Karpas-422 (cell line): ENCODE results near the gene ODAD3. TPM values are rescaled to one million over a fixed set of nuclear protein-coding genes. Genes with fewer than 3 reads are reported as not detected.

ENCODE experiments used
- DNase-seq: peaks from one replicate; pipeline ENCODE4 v3.0.0-alpha.2; 2015
- H2AFZ ChIP-seq: fragments of 200-600 bp; sonication (generic); 2 replicates; pipeline ENCODE4 v1.6.1; 2014; ENCODE audit warnings: antibody characterized with exemption, low read length, mixed read lengths
- H3K27ac ChIP-seq: fragments of 200-600 bp; sonication (generic); 2 replicates; pipeline ENCODE4 v1.5.1; 2014; ENCODE audit warnings: mild to moderate bottlenecking, low read length, moderate library complexity
- H3K27me3 ChIP-seq: fragments of 200-600 bp; sonication (generic); 2 replicates; pipeline ENCODE4 v1.6.1; 2014; ENCODE audit warnings: low read length, mixed read lengths
- H3K36me3 ChIP-seq: fragments of 200-600 bp; sonication (generic); 2 replicates; pipeline ENCODE4 v1.6.1; 2014; ENCODE audit warnings: low read length, mixed read lengths; ENCODE audit not compliant: insufficient read depth
- H3K4me1 ChIP-seq: fragments of 200-600 bp; sonication (generic); 2 replicates; pipeline ENCODE4 v1.6.1; 2014; ENCODE audit warnings: mild to moderate bottlenecking, low read length, mixed read lengths
- H3K4me2 ChIP-seq: fragments of 200-600 bp; sonication (generic); 2 replicates; pipeline ENCODE4 v1.6.1; 2014; ENCODE audit warnings: low read length, low read depth, mild to moderate bottlenecking; ENCODE audit not compliant: poor library complexity, severe bottlenecking
- H3K4me3 ChIP-seq: fragments of 200-600 bp; sonication (generic); 2 replicates; pipeline ENCODE4 v1.5.1; 2014; ENCODE audit warnings: mild to moderate bottlenecking, antibody characterized with exemption, low read length, mixed read lengths
- H3K79me2 ChIP-seq: fragments of 200-600 bp; sonication (generic); 2 replicates; pipeline ENCODE4 v1.6.1; 2014; ENCODE audit warnings: mild to moderate bottlenecking, low read length, mixed read lengths
- H3K9ac ChIP-seq: fragments of 200-600 bp; sonication (generic); 2 replicates; pipeline ENCODE4 v1.6.0; 2014; ENCODE audit warnings: low read length
- H3K9me2 ChIP-seq: fragments of 200-600 bp; sonication (generic), shearing (Covaris generic); replicated peaks from 2 replicates; pipeline ENCODE4 v1.6.0; 2014; ENCODE audit warnings: mild to moderate bottlenecking, low read length, moderate library complexity; ENCODE audit not compliant: insufficient read depth
- H3K9me3 ChIP-seq: fragments of 300-700, 200-600 bp; sonication (generic); 2 replicates; pipeline ENCODE4 v1.6.1; 2014; ENCODE audit warnings: low read length, mixed read lengths
- H4K20me1 ChIP-seq: fragments of 200-600 bp; sonication (generic); 2 replicates; pipeline ENCODE4 v1.6.1; 2014; ENCODE audit warnings: mild to moderate bottlenecking, antibody characterized with exemption, low read length, low read depth; ENCODE audit not compliant: insufficient read depth
- total RNA-seq: library from RNA; depleted of rRNA; stranded (reverse); fragments of >200 nt; shearing (Covaris generic); gene quantifications from 2 replicates; pipeline ENCODE4 v1.2.3, GENCODE V29; 2014; ENCODE audit warnings: low replicate concordance

ODAD3 gene
- total RNA-seq, 1 experiment from 2014 or later, result not detected

- H3K9ac ChIP-seq, result 0 out of 2 replicates have a peak overlapping the region, but pooled peaks have one; percentile 10
- no peaks in the 10 kb centered on the region for H4K20me1 ChIP-seq
- no peaks in the 10 kb centered on the region for H3K36me3 ChIP-seq
- H2AFZ ChIP-seq, result no peak overlapping the region; the same call in 1 of the 2 replicates
- peak overlapping the region; percentile 20; the same call in 1 of the 2 replicates for H3K4me3 ChIP-seq
- no peak overlapping the region for H3K27ac ChIP-seq
- peaks cover 26% of the 10 kb centered on the region for H3K4me1 ChIP-seq
- H3K79me2 ChIP-seq, result no peaks in the 10 kb centered on the region
- no peaks in the 10 kb centered on the region for H3K27me3 ChIP-seq
- no peaks in the 10 kb centered on the region for H3K9me2 ChIP-seq
- peak overlapping the region; percentile 52 for H3K4me2 ChIP-seq
- no peaks in the 10 kb centered on the region for H3K9me3 ChIP-seq
- DNase-seq, result peak; percentile 87
Measured at GRCh38 chr19:11422163-11423065, 12.5 kb downstream of the ODAD3 start.

- no peaks in the 10 kb centered on the region for H4K20me1 ChIP-seq
- no peak overlapping the region; the same call in 1 of the 2 replicates for H3K4me3 ChIP-seq
- H3K79me2 ChIP-seq, result no peaks in the 10 kb centered on the region
- H3K9me2 ChIP-seq, result no peaks in the 10 kb centered on the region
- no peaks in the 10 kb centered on the region for H3K9me3 ChIP-seq
- H2AFZ ChIP-seq, result no peak overlapping the region
- peaks cover 26% of the 10 kb centered on the region for H3K4me1 ChIP-seq
- H3K27me3 ChIP-seq, result no peaks in the 10 kb centered on the region
- peak overlapping the region; percentile 45; the same call in 1 of the 2 replicates for H3K9ac ChIP-seq
- no peak overlapping the region for H3K27ac ChIP-seq
- DNase-seq, result peak; percentile 78
- no peaks in the 10 kb centered on the region for H3K36me3 ChIP-seq
- peak overlapping the region; percentile 39 for H3K4me2 ChIP-seq
Measured at GRCh38 chr19:11421371-11422098, 13.4 kb downstream of the ODAD3 start.

GRCh38 chr19:11420429-11421370 lies 14.2 kb downstream of the ODAD3 start:
- no peak for DNase-seq
- Histone ChIP-seq H3K4me2 (peak overlapping the region; percentile 39), H4K20me1 (no peaks in the 10 kb centered on the region), H3K79me2 (no peaks in the 10 kb centered on the region), H3K9me3 (no peaks in the 10 kb centered on the region), H3K4me3 (peak overlapping the region; percentile 32; the same call in 1 of the 2 replicates), H2AFZ (no peak overlapping the region), H3K36me3 (no peaks in the 10 kb centered on the region), H3K4me1 (peaks cover 26% of the 10 kb centered on the region), H3K27ac (no peak overlapping the region), H3K27me3 (no peaks in the 10 kb centered on the region), H3K9ac (peak overlapping the region; percentile 45), H3K9me2 (no peaks in the 10 kb centered on the region)

GRCh38 chr19:11418549-11419506 lies 16.1 kb downstream of the ODAD3 start, which contains the start of gene RGL3:
RGL3 (minus strand) TSS chr19:11419314; CDS start chr19:11419278, 36 bp downstream.
- Histone ChIP-seq H3K4me2 (peak within 1 kb of the TSS; percentile 23), H3K4me3 (no peak within 1 kb of the TSS), H3K9me3 (no peaks in the 10 kb centered on the region), H3K27me3 (no peaks in the 10 kb centered on the region), H3K27ac (no peak within 1 kb of the TSS), H3K4me1 (peaks cover 26% of the 10 kb centered on the region), H3K9me2 (no peaks in the 10 kb centered on the region), H4K20me1 (no peaks in the 10 kb centered on the region), H2AFZ (no peak within 1 kb of the TSS), H3K9ac (no peak within 1 kb of the TSS), H3K36me3 (no peaks in the 10 kb centered on the region), H3K79me2 (no peaks in the 10 kb centered on the region)
- no peak for DNase-seq

- Histone ChIP-seq H2AFZ (no peak overlapping the region), H3K4me3 (no peak overlapping the region), H3K4me2 (peak overlapping the region; percentile 23), H4K20me1 (no peaks in the 10 kb centered on the region), H3K27me3 (no peaks in the 10 kb centered on the region), H3K79me2 (no peaks in the 10 kb centered on the region), H3K9ac (no peak overlapping the region), H3K9me3 (no peaks in the 10 kb centered on the region), H3K4me1 (peaks cover 26% of the 10 kb centered on the region), H3K36me3 (no peaks in the 10 kb centered on the region), H3K27ac (no peak overlapping the region), H3K9me2 (no peaks in the 10 kb centered on the region)
- no peak for DNase-seq
Measured at GRCh38 chr19:11418094-11418548, 16.8 kb downstream of the ODAD3 start.

- H3K27ac ChIP-seq, result no peak overlapping the region
- no peak overlapping the region for H2AFZ ChIP-seq
- no peaks in the 10 kb centered on the region for H3K36me3 ChIP-seq
- H3K4me2 ChIP-seq, result no peak overlapping the region
- H3K4me3 ChIP-seq, result no peak overlapping the region
- no peaks in the 10 kb centered on the region for H3K79me2 ChIP-seq
- no peaks in the 10 kb centered on the region for H3K27me3 ChIP-seq
- no peaks in the 10 kb centered on the region for H3K9me3 ChIP-seq
- no peaks in the 10 kb centered on the region for H3K9me2 ChIP-seq
- DNase-seq, result no peak
- no peak overlapping the region for H3K9ac ChIP-seq
- H3K4me1 ChIP-seq, result peaks cover 12% of the 10 kb centered on the region
- H4K20me1 ChIP-seq, result no peaks in the 10 kb centered on the region
Measured at GRCh38 chr19:11416346-11417052, 18.4 kb downstream of the ODAD3 start.
